AG04450 (cell line): ENCODE results near the gene TRIP13. TPM values are rescaled to one million over a fixed set of nuclear protein-coding genes. Genes with fewer than 3 reads are reported as not detected.

Experiments used
- CTCF ChIA-PET: fragments of 300-600, 350-600 bp; formaldehyde crosslinking; extraction: SDS; loops from one replicate; lab custom pipeline; 2022; ENCODE audit warnings: antibody characterized with exemption, inconsistent platforms; lab: Charles Lee
- POLR2A ChIA-PET: fragments of 350-600 bp; formaldehyde crosslinking; extraction: SDS; loops from one replicate; lab custom pipeline; 2021; ENCODE audit warnings: antibody characterized with exemption, inconsistent platforms; lab: Yijun Ruan, JAX
- DNase-seq: peaks from one replicate; pipeline ENCODE4 v3.0.0-alpha.2; 2011; ENCODE audit warnings: low read depth, low spot score
- H3K27ac ChIP-seq: one replicate; pipeline ENCODE4 v1.5.1; 2012; ENCODE audit warnings: low read depth, low read length, control low read depth
- H3K27me3 ChIP-seq: one replicate; pipeline ENCODE4 v1.6.0; 2012; ENCODE audit warnings: low read length; ENCODE audit not compliant: control insufficient read depth, insufficient read depth
- H3K4me3 ChIP-seq: 2 replicates; pipeline ENCODE4 v1.5.1; 2011; ENCODE audit warnings: mild to moderate bottlenecking, low read depth, low read length, control low read depth
- H3K9me3 ChIP-seq: 2 replicates; pipeline ENCODE4 v1.5.1; 2012; ENCODE audit warnings: low read length; ENCODE audit not compliant: control insufficient read depth, insufficient read depth
- CTCF ChIP-seq: IDR thresholded peaks from 2 replicates; pipeline ENCODE4 v1.5.1; 2011; ENCODE audit warnings: low read depth, low read length, control low read depth, inconsistent platforms
- polyA plus RNA-seq: library from polyadenylated mRNA; depleted of rRNA; stranded (reverse); fragments of >200 nt; gene quantifications from 2 replicates; pipeline ENCODE4 v1.2.3, GENCODE V29; 2011

The TRIP13 gene
- polyA plus RNA-seq, 1 experiment, result 13.8 TPM

- TF ChIP-seq CTCF, result no peak
- H3K27ac ChIP-seq, result no peak overlapping the region
- ChIA-PET POLR2A (interaction anchor here (0.7 kb wide), 1 partner anchor 133 kb away, joined by 3 read pairs; no protein-coding TSS in a partner anchor), CTCF (no interaction called here)
- no peak for DNase-seq
- H3K27me3 ChIP-seq, result no peaks in the 10 kb centered on the region
- no peak overlapping the region for H3K4me3 ChIP-seq
- peaks cover 13% of the 10 kb centered on the region; the same call in 1 of the 2 replicates for H3K9me3 ChIP-seq
Observed at GRCh38 chr5:885127-885442, 7.6 kb upstream of the TRIP13 start.

DNA sequence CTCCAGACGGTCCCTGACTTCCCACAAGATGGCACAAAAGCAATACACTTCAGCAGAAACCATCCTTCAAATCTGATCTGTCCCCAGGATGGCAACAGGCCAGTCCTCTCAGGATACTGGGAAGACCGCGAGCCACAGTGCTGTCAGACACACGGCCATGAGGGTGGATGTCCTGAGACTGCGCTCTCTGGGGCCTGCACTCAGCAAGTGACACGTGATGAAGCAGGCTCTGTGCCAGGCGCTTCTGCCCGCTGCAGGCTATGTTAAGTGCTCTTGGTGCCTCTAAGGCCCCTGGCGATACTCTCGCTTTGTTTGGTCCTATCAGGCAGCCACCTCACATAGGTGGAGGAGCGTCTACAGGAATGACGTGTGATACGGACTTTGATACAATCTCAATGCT, 7.2 kb upstream of the TRIP13 start:
- no peak for TF ChIP-seq CTCF
- Histone ChIP-seq H3K9me3 (peaks cover 13% of the 10 kb centered on the region; the same call in 1 of the 2 replicates), H3K4me3 (no peak overlapping the region), H3K27me3 (no peaks in the 10 kb centered on the region), H3K27ac (no peak overlapping the region)
- POLR2A ChIA-PET, result interaction anchor here (0.7 kb wide), 1 partner anchor 133 kb away, joined by 3 read pairs; no protein-coding TSS in a partner anchor
- CTCF ChIA-PET, result no interaction called here
- DNase-seq, result no peak

DNA sequence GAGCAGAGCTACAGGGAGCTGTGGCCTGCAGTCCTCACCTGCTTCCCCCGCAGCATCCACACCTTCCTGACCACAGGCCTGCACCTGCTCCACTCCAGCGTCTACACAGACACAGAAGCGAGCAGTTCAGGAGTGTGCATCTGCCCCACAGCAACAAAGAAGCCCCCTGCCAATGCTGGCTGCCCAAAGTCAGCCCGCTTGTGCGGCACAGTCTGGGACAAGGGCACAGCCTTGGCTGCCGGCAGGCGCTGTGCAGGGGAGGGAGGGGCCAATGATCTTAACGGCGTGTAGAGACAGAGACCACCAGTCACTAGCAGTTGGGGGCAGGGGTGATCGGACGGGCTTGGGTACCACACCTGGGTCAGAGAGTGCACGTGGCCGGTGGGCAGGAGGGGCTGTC, 6.6 kb upstream of the TRIP13 start:
- Histone ChIP-seq H3K27me3 (no peaks in the 10 kb centered on the region), H3K27ac (no peak overlapping the region), H3K9me3 (peaks cover 13% of the 10 kb centered on the region; the same call in 1 of the 2 replicates), H3K4me3 (no peak overlapping the region)
- ChIA-PET CTCF (no interaction called here), POLR2A (no interaction called here)
- no peak for DNase-seq
- no peak for TF ChIP-seq CTCF

DNA sequence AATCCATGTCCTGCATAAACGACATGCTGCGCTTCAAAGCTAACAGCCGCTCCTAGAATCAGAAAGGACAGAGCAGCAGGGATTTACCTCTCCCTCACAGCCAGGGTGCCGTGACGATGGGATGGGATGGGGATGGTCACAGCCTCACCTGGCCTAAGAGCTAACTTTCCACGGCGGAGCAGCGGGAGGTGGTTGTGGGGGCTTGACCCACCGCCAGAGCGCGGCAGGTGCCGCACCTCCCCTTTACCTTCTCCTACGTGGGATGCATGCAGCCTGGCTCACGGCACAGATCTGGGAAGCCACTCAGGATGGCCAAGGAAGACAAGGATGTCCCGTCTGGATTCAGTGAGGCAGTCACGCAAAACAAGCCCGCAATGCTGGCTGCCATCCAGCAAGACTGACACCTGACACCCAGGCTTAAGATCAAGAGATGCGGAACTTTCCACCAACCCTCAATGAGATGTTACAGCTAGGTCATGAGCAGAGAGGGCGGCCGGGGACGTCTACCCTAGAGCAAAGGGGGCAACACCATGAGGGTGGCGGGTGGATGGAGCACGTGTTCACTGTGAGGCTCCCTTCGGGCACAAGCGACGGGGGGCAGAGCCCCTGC, 5.9 kb upstream of the TRIP13 start:
- Histone ChIP-seq H3K4me3 (no peak overlapping the region), H3K27me3 (no peaks in the 10 kb centered on the region), H3K27ac (no peak overlapping the region), H3K9me3 (peaks cover 13% of the 10 kb centered on the region; the same call in 1 of the 2 replicates)
- CTCF ChIA-PET, result no interaction called here
- no peak for DNase-seq
- POLR2A ChIA-PET, result no interaction called here
- TF ChIP-seq CTCF, result no peak

- DNase-seq, result no peak
- peaks cover 6% of the 10 kb centered on the region; the same call in 1 of the 2 replicates for H3K9me3 ChIP-seq
- H3K27me3 ChIP-seq, result no peaks in the 10 kb centered on the region
- TF ChIP-seq CTCF, result no peak
- ChIA-PET CTCF (no interaction called here), POLR2A (no interaction called here)
- H3K27ac ChIP-seq, result no peak overlapping the region
- H3K4me3 ChIP-seq, result no peak overlapping the region
Observed at GRCh38 chr5:887947-888637, 4.6 kb upstream of the TRIP13 start.
